A673 (cell line): ENCODE measurements around the gene PRAMEF11.
"Not testable (repeated sequence)": the region's sequence is repeated elsewhere in the genome, so short reads cannot be mapped to it uniquely, and the experiment has no call there.

ENCODE experiments used
- CTCF ChIP-seq: fragments of 300-800, 200-600 bp; sonication (generic); conservative IDR thresholded peaks from 2 replicates; pipeline ENCODE4 v1.5.1; 2017; ENCODE audit warnings: low read depth, mild to moderate bottlenecking, antibody characterized with exemption, low read length, moderate library complexity, mixed read lengths
- EZH2 ChIP-seq: fragments of 200-600 bp; sonication (generic); IDR thresholded peaks from 2 replicates; pipeline ENCODE4 v1.6.1; 2017; ENCODE audit warnings: borderline replicate concordance, low read depth, mild to moderate bottlenecking, mixed read lengths, antibody characterized with exemption, low read length; ENCODE audit not compliant: poor library complexity, severe bottlenecking

DNA sequence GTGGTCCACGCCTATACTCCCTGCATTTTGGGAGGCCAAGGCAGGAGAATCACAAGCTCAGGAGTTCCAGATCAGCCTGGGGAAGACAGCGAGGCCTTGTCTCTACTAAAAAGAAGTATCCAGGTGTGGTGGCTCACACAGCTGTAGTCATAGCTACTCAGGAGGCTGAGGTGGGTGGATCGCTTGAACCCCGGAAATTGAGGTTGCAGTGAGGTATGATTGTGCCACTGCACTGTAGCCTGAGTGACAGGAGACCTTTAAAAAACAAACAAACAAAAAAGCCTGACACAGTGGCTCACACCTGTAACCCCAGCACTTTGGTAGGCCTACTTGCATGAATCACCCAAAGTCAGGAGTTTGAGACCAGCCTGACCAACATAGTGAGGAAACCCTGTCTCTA lies 47.2 kb upstream of the PRAMEF11 start:
- not testable (repeated sequence) for TF ChIP-seq CTCF, EZH2
